ENCODE results near the gene TESK2. TPM values are rescaled to one million over a fixed set of nuclear protein-coding genes. Genes with fewer than 3 reads are reported as not detected.

TESK2 gene
- total and polyA plus RNA-seq, 12 donors: 1.1 to 21.4 (median 3.6) TPM

GRCh38 chr1:45354838-45355237 lies 136.1 kb downstream of the TESK2 start:
- no peaks in the 10 kb centered on the region for H3K27me3 ChIP-seq
- H3K36me3 ChIP-seq (replicated peaks in 1 of 2): no peaks in the 10 kb centered on the region
- DNase-seq: no peak
- H3K9me3 ChIP-seq (replicated peaks in 1 of 3): no peaks in the 10 kb centered on the region
- H3K27ac ChIP-seq: no peak overlapping the region
- H3K4me3 ChIP-seq: no peak overlapping the region
- TF ChIP-seq, protein P1, sequence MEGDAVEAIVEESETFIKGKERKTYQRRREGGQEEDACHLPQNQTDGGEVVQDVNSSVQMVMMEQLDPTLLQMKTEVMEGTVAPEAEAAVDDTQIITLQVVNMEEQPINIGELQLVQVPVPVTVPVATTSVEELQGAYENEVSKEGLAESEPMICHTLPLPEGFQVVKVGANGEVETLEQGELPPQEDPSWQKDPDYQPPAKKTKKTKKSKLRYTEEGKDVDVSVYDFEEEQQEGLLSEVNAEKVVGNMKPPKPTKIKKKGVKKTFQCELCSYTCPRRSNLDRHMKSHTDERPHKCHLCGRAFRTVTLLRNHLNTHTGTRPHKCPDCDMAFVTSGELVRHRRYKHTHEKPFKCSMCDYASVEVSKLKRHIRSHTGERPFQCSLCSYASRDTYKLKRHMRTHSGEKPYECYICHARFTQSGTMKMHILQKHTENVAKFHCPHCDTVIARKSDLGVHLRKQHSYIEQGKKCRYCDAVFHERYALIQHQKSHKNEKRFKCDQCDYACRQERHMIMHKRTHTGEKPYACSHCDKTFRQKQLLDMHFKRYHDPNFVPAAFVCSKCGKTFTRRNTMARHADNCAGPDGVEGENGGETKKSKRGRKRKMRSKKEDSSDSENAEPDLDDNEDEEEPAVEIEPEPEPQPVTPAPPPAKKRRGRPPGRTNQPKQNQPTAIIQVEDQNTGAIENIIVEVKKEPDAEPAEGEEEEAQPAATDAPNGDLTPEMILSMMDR (IDR thresholded peaks at IDR 0.05): no peak
- TF ChIP-seq POLR2A (IDR thresholded peaks at IDR 0.05): no peak
- peaks cover 0 to 3% of the 10 kb centered on the region in 2 donors for H3K4me1 ChIP-seq (replicated peaks in 1 of 2)
- 79 to 87% (median 85%) methylated on average over 4 of the region's 4 CpGs for whole genome bisulfite sequencing, 4 donors
- intact Hi-C loops (cut with DNase I): loop anchor here (5.0 kb wide), 2 partner anchors 142 to 217 kb away; no protein-coding TSS in a partner anchor

GRCh38 chr1:45353685-45354084 lies 137.3 kb downstream of the TESK2 start:
- WGBS, 4 donors: 82 to 92% (median 86%) methylated on average over 2 of the region's 2 CpGs
- TF ChIP-seq, protein P1 (IDR thresholded peaks at IDR 0.05): no peak
- no peak for TF ChIP-seq POLR2A (IDR thresholded peaks at IDR 0.05)
- H3K4me3 ChIP-seq: no peak overlapping the region
- no peak overlapping the region for H3K27ac ChIP-seq
- H3K4me1 ChIP-seq (replicated peaks in 1 of 2): peaks cover 3 to 9% of the 10 kb centered on the region in 2 donors
- intact Hi-C loops (cut with DNase I): no loop called here
- no peaks in the 10 kb centered on the region for H3K27me3 ChIP-seq
- no peaks in the 10 kb centered on the region for H3K36me3 ChIP-seq (replicated peaks in 1 of 2)
- no peaks in the 10 kb centered on the region for H3K9me3 ChIP-seq (replicated peaks in 1 of 3)
- no peak for DNase-seq

- no peaks in the 10 kb centered on the region for H3K9me3 ChIP-seq (replicated peaks in 1 of 3)
- intact Hi-C loops (cut with DNase I): no loop called here
- DNase-seq: no peak
- H3K27me3 ChIP-seq: no peaks in the 10 kb centered on the region
- H3K36me3 ChIP-seq (replicated peaks in 1 of 2): no peaks in the 10 kb centered on the region
- 57 to 74% (median 65%) methylated on average over 5 of the region's 5 CpGs for WGBS, 4 donors
- TF ChIP-seq POLR2A (IDR thresholded peaks at IDR 0.05): no peak
- TF ChIP-seq, protein P1 (IDR thresholded peaks at IDR 0.05): no peak
- H3K4me3 ChIP-seq: no peak overlapping the region
- peaks cover 11 to 16% of the 10 kb centered on the region in 2 donors for H3K4me1 ChIP-seq (replicated peaks in 1 of 2)
- H3K27ac ChIP-seq: no peak overlapping the region
Observed at GRCh38 chr1:45351508-45351907, 139.5 kb downstream of the TESK2 start.

- Histone ChIP-seq H3K4me3 (no peak overlapping the region), H3K27me3 (no peaks in the 10 kb centered on the region), H3K4me1 (replicated peaks in 1 of 2) (peaks cover 11 to 16% of the 10 kb centered on the region in 2 donors), H3K27ac (peak overlapping the region in 4 of 5 donors; percentile 50 to 67 (median 54)), H3K36me3 (replicated peaks in 1 of 2) (peaks cover 0 to 12% of the 10 kb centered on the region in 2 donors), H3K9me3 (replicated peaks in 1 of 3) (no peaks in the 10 kb centered on the region)
- peak in 6 of 7 donors; percentile 65 to 89 (median 78) for DNase-seq
- WGBS, 4 donors: 18 to 28% (median 23%) methylated on average over 2 to 3 of the region's 3 CpGs
- intact Hi-C loops (cut with DNase I): loop anchor here in 1 of 2 donors (10.0 kb wide), 1 partner anchor 216 kb away; no protein-coding TSS in a partner anchor
- TF ChIP-seq POLR2A (IDR thresholded peaks at IDR 0.05): no peak
- TF ChIP-seq, protein P1 (IDR thresholded peaks at IDR 0.05): no peak
Observed at GRCh38 chr1:45348966-45349677, 141.8 kb downstream of the TESK2 start.

All from adrenal gland (tissue), 12 donors.